OCI-LY7 (cell line): Measurements from ENCODE around the gene TXNDC17.
A peak's percentile ranks its signal among the peaks of the same experiment; 100 is the strongest.
"Not testable (repeated sequence)": the region's sequence is repeated elsewhere in the genome, so short reads cannot be mapped to it uniquely, and the experiment has no call there.

Experiments
- CTCF ChIP-seq: fragments of 200-600 bp; sonication (generic); conservative IDR thresholded peaks from 2 replicates; pipeline ENCODE4 v1.5.1; 2014; ENCODE audit warnings: mild to moderate bottlenecking, antibody characterized with exemption, low read length, moderate library complexity, mixed read lengths
- EZH2phosphoT487 ChIP-seq: fragments of 200-600 bp; sonication (generic); IDR thresholded peaks from 2 replicates; pipeline ENCODE4 v1.6.1; 2018; ENCODE audit warnings: low read depth, borderline replicate concordance, mild to moderate bottlenecking, mixed run types, antibody characterized with exemption, low read length, moderate library complexity, mixed read lengths

DNA sequence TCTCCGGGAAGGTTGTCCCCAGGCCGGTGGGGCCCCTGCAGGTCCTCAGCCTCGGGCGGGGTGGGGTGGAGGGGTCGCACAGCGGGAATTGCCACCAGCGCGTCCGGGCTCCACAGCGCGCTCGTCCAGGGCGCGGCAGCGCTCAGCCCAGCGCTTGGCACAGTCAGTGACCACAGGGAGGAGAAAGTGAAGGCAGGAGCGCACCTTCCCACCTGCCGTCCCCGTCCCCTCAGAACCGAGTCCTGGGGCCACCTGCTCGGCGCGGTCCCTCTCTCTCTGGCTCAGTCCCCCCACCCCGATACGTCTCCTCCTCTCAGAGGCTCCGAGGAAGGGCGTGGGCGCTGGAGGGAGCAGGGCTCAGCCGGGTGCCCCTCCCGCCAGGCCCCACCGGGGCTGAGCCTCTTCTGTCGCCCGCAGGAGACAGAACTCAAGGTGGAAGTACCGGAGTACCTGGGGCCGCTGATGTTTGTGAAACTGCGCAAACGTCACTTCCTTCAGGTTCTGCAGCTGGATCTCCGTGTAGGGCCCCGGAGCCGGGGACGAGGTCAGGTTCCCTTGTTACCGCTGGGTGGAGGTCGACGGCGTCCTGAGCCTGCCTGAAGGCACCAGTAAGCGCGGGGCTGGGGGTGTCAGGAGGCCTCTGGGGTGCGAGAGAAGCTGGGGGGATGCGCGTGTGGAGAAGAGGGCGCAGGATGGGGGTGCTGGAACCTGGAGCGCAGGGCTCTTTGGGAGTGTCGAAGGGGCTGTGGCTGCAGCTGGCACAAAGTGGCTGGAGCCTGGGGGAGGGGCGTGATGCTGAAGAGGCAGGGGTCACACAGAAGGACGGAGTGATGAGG lies 16.2 kb downstream of the TXNDC17 start:
- peak; percentile 33; the same call in 1 of the 2 replicates for TF ChIP-seq CTCF
- TF ChIP-seq EZH2phosphoT487: not testable (repeated sequence)
